Right lobe of liver (tissue), 4 donors: Measurements from ENCODE around the gene DHRSX.

Experiments
- POLR2A ChIP-seq: fragments of 450-650 bp; IDR thresholded peaks from one replicate; pipeline ENCODE4 v1.6.1; 2017; ENCODE audit warnings: antibody characterized with exemption, mild to moderate bottlenecking
- TF ChIP-seq, protein P1 (sequence below), 4 donors: fragments of 200-600 bp in 3 of 4; fragments of 450-650 bp in 1 of 4; IDR thresholded peaks; one replicate each; pipeline versions ENCODE4 v1.5.1 to v1.8.0; 2016 to 2022; ENCODE audit warnings: antibody characterized with exemption in 4 of 4, mild to moderate bottlenecking in 2 of 4
- donor health status: DM: no; HTN: no; CAD: no.
- donor health status: DM: no; HTN: no; CAD: no.
- donor health status: DM: no; HTN: yes; CAD: no.

DNA sequence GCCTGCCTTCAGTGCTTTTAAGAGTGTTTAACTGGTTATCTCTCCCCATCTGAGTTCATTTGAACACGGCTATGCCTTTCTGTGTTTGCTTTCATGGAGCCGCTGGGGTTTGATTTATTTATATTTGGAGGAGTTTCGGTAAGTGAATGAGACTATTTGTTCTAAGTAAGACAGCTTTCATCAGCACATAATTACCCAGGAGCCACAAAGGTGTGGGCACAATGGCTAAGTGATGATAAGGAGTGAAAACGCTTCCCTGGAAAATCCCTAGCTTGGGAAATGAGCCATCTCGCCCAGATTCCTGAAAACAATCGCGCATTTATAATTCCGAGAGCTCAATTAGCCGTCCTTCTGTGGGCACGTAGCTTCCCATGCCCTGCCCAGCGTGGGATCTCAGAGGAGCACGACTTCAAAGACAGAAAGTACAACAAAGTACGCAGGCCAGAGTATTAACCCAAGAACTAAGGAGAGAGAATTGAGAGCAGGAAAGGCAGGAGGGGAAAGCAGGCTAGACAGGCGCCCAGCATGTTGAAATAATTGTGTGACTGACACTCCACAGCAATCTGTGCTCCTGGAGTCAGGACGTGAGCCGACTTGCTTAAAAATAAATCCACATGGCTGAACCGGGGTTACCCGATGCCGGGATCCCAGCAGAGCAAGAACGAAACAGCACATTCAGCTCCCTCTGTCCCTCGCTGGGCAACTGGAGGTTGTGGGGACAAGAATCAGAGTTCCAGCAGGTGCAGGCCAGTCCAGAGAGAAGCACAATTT lies 99.0 kb downstream of the DHRSX start:
- no peak for TF ChIP-seq POLR2A
- TF ChIP-seq, protein P1, sequence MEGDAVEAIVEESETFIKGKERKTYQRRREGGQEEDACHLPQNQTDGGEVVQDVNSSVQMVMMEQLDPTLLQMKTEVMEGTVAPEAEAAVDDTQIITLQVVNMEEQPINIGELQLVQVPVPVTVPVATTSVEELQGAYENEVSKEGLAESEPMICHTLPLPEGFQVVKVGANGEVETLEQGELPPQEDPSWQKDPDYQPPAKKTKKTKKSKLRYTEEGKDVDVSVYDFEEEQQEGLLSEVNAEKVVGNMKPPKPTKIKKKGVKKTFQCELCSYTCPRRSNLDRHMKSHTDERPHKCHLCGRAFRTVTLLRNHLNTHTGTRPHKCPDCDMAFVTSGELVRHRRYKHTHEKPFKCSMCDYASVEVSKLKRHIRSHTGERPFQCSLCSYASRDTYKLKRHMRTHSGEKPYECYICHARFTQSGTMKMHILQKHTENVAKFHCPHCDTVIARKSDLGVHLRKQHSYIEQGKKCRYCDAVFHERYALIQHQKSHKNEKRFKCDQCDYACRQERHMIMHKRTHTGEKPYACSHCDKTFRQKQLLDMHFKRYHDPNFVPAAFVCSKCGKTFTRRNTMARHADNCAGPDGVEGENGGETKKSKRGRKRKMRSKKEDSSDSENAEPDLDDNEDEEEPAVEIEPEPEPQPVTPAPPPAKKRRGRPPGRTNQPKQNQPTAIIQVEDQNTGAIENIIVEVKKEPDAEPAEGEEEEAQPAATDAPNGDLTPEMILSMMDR (IDR thresholded peaks at IDR 0.05), result no peak
